Trophoblast cell (in vitro differentiated cells and primary cell): ENCODE results near the gene FAM120A.

Experiments
- DNase-seq, 2 donors: peaks; one replicate each; pipeline ENCODE4 v3.0.0-alpha.2; 2016
- H2AFZ ChIP-seq: 2 replicates; pipeline ENCODE4 v1.6.1; 2013; ENCODE audit warnings: low read length, moderate library complexity, mild to moderate bottlenecking; ENCODE audit not compliant: insufficient read depth, poor library complexity
- H2AK5ac ChIP-seq: 2 replicates; pipeline ENCODE4 v1.6.1; 2013; ENCODE audit warnings: mild to moderate bottlenecking, low read length
- H2BK120ac ChIP-seq: 2 replicates; pipeline ENCODE4 v1.6.1; 2013; ENCODE audit warnings: low read length, mild to moderate bottlenecking, moderate library complexity; ENCODE audit not compliant: insufficient read depth, poor library complexity
- H2BK12ac ChIP-seq: 2 replicates; pipeline ENCODE4 v1.6.1; 2013; ENCODE audit warnings: mild to moderate bottlenecking, low read length, moderate library complexity
- H2BK5ac ChIP-seq: 2 replicates; pipeline ENCODE4 v1.6.1; 2013; ENCODE audit warnings: low read length, low read depth, moderate library complexity, mild to moderate bottlenecking; ENCODE audit not compliant: poor library complexity
- H3K14ac ChIP-seq: 2 replicates; pipeline ENCODE4 v1.6.1; 2013; ENCODE audit warnings: mild to moderate bottlenecking, low read length
- H3K18ac ChIP-seq: 2 replicates; pipeline ENCODE4 v1.6.1; 2013; ENCODE audit warnings: mild to moderate bottlenecking, low read length
- H3K23ac ChIP-seq: 2 replicates; pipeline ENCODE4 v1.6.1; 2013; ENCODE audit warnings: low read length
- H3K27ac ChIP-seq: 2 replicates; pipeline ENCODE4 v1.5.1; 2013; ENCODE audit warnings: low read depth, mild to moderate bottlenecking, inconsistent platforms, low read length, moderate library complexity
- H3K27me3 ChIP-seq: 2 replicates; pipeline ENCODE4 v1.6.1; 2013; ENCODE audit warnings: inconsistent platforms, mild to moderate bottlenecking, low read length, moderate library complexity; ENCODE audit not compliant: insufficient read depth
- H3K36me3 ChIP-seq, 2 experiments: 1 replicate in 1 of 2; 2 replicates in 1 of 2; pipeline ENCODE4 v1.6.1; 2013; ENCODE audit warnings: low read length in 2 of 2, mild to moderate bottlenecking in 2 of 2, moderate library complexity in 1 of 2; ENCODE audit not compliant: insufficient read depth in 2 of 2, control insufficient read depth in 1 of 2
- H3K4ac ChIP-seq: 2 replicates; pipeline ENCODE4 v1.6.1; 2013; ENCODE audit warnings: low read depth, mild to moderate bottlenecking, low read length, moderate library complexity
- H3K4me1 ChIP-seq, 2 experiments: 1 replicate in 1 of 2; 2 replicates in 1 of 2; pipeline ENCODE4 v1.6.1; 2013; ENCODE audit warnings: low read length in 2 of 2, mild to moderate bottlenecking in 2 of 2, moderate library complexity in 1 of 2; ENCODE audit not compliant: insufficient read depth in 2 of 2, control insufficient read depth in 1 of 2
- H3K4me2 ChIP-seq: 2 replicates; pipeline ENCODE4 v1.6.1; 2013; ENCODE audit warnings: inconsistent platforms, mild to moderate bottlenecking, low read length, moderate library complexity
- H3K4me3 ChIP-seq: 2 replicates; pipeline ENCODE4 v1.5.1; 2013; ENCODE audit warnings: mild to moderate bottlenecking, low read depth, low read length, inconsistent platforms
- H3K79me1 ChIP-seq: one replicate; pipeline ENCODE4 v1.6.1; 2013; ENCODE audit warnings: low read length
- H3K79me2 ChIP-seq: 2 replicates; pipeline ENCODE4 v1.6.1; 2013; ENCODE audit warnings: low read length, mild to moderate bottlenecking; ENCODE audit not compliant: control insufficient read depth, insufficient read depth, poor library complexity
- H3K9ac ChIP-seq: 2 replicates; pipeline ENCODE4 v1.6.1; 2013; ENCODE audit warnings: mild to moderate bottlenecking, low read length
- H3K9me3 ChIP-seq: 2 replicates; pipeline ENCODE4 v1.6.1; 2013; ENCODE audit warnings: low read depth, mild to moderate bottlenecking, control low read depth, inconsistent platforms, low read length; ENCODE audit not compliant: insufficient read depth
- H4K12ac ChIP-seq: 2 replicates; pipeline ENCODE4 v1.6.1; 2013; ENCODE audit warnings: low read depth, mild to moderate bottlenecking, low read length, moderate library complexity
- H4K8ac ChIP-seq: 2 replicates; pipeline ENCODE4 v1.6.1; 2013; ENCODE audit warnings: low read depth, mild to moderate bottlenecking, low read length, moderate library complexity
- H4K91ac ChIP-seq: one replicate; pipeline ENCODE4 v1.6.1; 2013; ENCODE audit warnings: low read depth, mild to moderate bottlenecking, low read length, moderate library complexity
- WGBS: extraction: QIAGEN DNeasy Blood & Tissue Kit; methylation state at CpG from one replicate; pipeline ENCODE4 v1.1.7; 2013; ENCODE audit warnings: missing lambda C conversion rate; ENCODE audit not compliant: insufficient read length, insufficient coverage; ENCODE audit errors: extremely low coverage; 5-methylcytosine and 5-hydroxymethylcytosine counted together

FAM120A gene

GRCh38 chr9:93416530-93417235, 34.8 kb upstream of the FAM120A start:
- Histone ChIP-seq H2AFZ (no peak overlapping the region), H3K4me2 (peak overlapping the region; percentile 28), H3K4me1 (peaks cover 11 to 15% of the 10 kb centered on the region in 2 experiments), H3K4ac (no peak overlapping the region), H2BK5ac (peak overlapping the region; percentile 31), H3K79me1 (no peaks in the 10 kb centered on the region), H4K8ac (no peak overlapping the region), H3K14ac (no peak overlapping the region), H3K36me3 (no peaks in the 10 kb centered on the region), H3K27me3 (no peaks in the 10 kb centered on the region), H3K9ac (no peak overlapping the region), H2AK5ac (no peak overlapping the region), H3K27ac (peak overlapping the region; percentile 40), H2BK12ac (no peak overlapping the region), H3K9me3 (peaks cover 8% of the 10 kb centered on the region), H3K23ac (no peak overlapping the region), H4K91ac (no peak overlapping the region), H4K12ac (no peak overlapping the region), H3K4me3 (no peak overlapping the region), H2BK120ac (no peak overlapping the region), H3K79me2 (no peaks in the 10 kb centered on the region), H3K18ac (no peak overlapping the region)
- no CpG with 5 or more reads among the region's 8 CpGs for WGBS
- DNase-seq, result peak; percentile 82 to 84

GRCh38 chr9:93417538-93417937, 33.9 kb upstream of the FAM120A start:
- H2AK5ac ChIP-seq, result no peak overlapping the region
- H4K8ac ChIP-seq, result no peak overlapping the region
- H3K4me1 ChIP-seq, result peaks cover 11 to 15% of the 10 kb centered on the region in 2 experiments
- WGBS, result no CpG with 5 or more reads among the region's 1 CpG
- H3K9ac ChIP-seq, result no peak overlapping the region
- no peaks in the 10 kb centered on the region for H3K79me1 ChIP-seq
- H3K4ac ChIP-seq, result no peak overlapping the region
- H3K4me3 ChIP-seq, result no peak overlapping the region
- H4K12ac ChIP-seq, result no peak overlapping the region
- H3K9me3 ChIP-seq, result peaks cover 8% of the 10 kb centered on the region
- no peak overlapping the region for H3K14ac ChIP-seq
- no peak overlapping the region for H3K27ac ChIP-seq
- H2BK12ac ChIP-seq, result no peak overlapping the region
- H2BK120ac ChIP-seq, result no peak overlapping the region
- H3K4me2 ChIP-seq, result no peak overlapping the region
- H2BK5ac ChIP-seq, result no peak overlapping the region
- no peak overlapping the region for H2AFZ ChIP-seq
- no peak overlapping the region for H4K91ac ChIP-seq
- no peaks in the 10 kb centered on the region for H3K36me3 ChIP-seq
- H3K27me3 ChIP-seq, result no peaks in the 10 kb centered on the region
- H3K79me2 ChIP-seq, result no peaks in the 10 kb centered on the region
- H3K23ac ChIP-seq, result no peak overlapping the region
- H3K18ac ChIP-seq, result no peak overlapping the region
- no peak for DNase-seq

- peaks cover 8% of the 10 kb centered on the region for H3K9me3 ChIP-seq
- no peak overlapping the region for H3K14ac ChIP-seq
- no peaks in the 10 kb centered on the region for H3K79me1 ChIP-seq
- no peak overlapping the region for H3K23ac ChIP-seq
- no peaks in the 10 kb centered on the region for H3K36me3 ChIP-seq
- H3K4me1 ChIP-seq, result peaks cover 11 to 15% of the 10 kb centered on the region in 2 experiments
- no peak overlapping the region for H3K4me3 ChIP-seq
- H3K9ac ChIP-seq, result no peak overlapping the region
- WGBS, result no CpG with 5 or more reads among the region's 1 CpG
- DNase-seq, result no peak
- H4K8ac ChIP-seq, result no peak overlapping the region
- H3K27me3 ChIP-seq, result no peaks in the 10 kb centered on the region
- H3K18ac ChIP-seq, result no peak overlapping the region
- H4K91ac ChIP-seq, result no peak overlapping the region
- H2AFZ ChIP-seq, result no peak overlapping the region
- H2BK12ac ChIP-seq, result no peak overlapping the region
- no peak overlapping the region for H2BK5ac ChIP-seq
- H3K27ac ChIP-seq, result no peak overlapping the region
- H2BK120ac ChIP-seq, result no peak overlapping the region
- no peak overlapping the region for H2AK5ac ChIP-seq
- no peaks in the 10 kb centered on the region for H3K79me2 ChIP-seq
- no peak overlapping the region for H4K12ac ChIP-seq
- no peak overlapping the region for H3K4me2 ChIP-seq
- no peak overlapping the region for H3K4ac ChIP-seq
Measured at GRCh38 chr9:93419023-93419422, 32.5 kb upstream of the FAM120A start.

- Histone ChIP-seq H2AFZ (no peak overlapping the region), H3K18ac (no peak overlapping the region), H4K8ac (no peak overlapping the region), H3K79me1 (no peaks in the 10 kb centered on the region), H3K23ac (no peak overlapping the region), H3K4me1 (peaks cover 5 to 7% of the 10 kb centered on the region in 2 experiments), H3K36me3 (no peaks in the 10 kb centered on the region), H2BK5ac (no peak overlapping the region), H2BK120ac (no peak overlapping the region), H2BK12ac (no peak overlapping the region), H3K14ac (no peak overlapping the region), H4K12ac (no peak overlapping the region), H3K9me3 (no peaks in the 10 kb centered on the region), H3K27me3 (no peaks in the 10 kb centered on the region), H3K9ac (no peak overlapping the region), H3K4me2 (no peak overlapping the region), H3K4ac (no peak overlapping the region), H3K4me3 (no peak overlapping the region), H2AK5ac (no peak overlapping the region), H4K91ac (no peak overlapping the region), H3K79me2 (no peaks in the 10 kb centered on the region), H3K27ac (no peak overlapping the region)
- no peak for DNase-seq
- no CpG with 5 or more reads among the region's 10 CpGs for WGBS
Measured at GRCh38 chr9:93422977-93423616, 28.4 kb upstream of the FAM120A start.
